Amygdala (tissue), 56 donors: Measurements from ENCODE around the gene ERAP2.

Experiments
- DNase-seq, 56 donors: peaks; one replicate each; lab custom pipeline; 2025; lab: John Stamatoyannopoulos, UW

ERAP2 gene

DNA sequence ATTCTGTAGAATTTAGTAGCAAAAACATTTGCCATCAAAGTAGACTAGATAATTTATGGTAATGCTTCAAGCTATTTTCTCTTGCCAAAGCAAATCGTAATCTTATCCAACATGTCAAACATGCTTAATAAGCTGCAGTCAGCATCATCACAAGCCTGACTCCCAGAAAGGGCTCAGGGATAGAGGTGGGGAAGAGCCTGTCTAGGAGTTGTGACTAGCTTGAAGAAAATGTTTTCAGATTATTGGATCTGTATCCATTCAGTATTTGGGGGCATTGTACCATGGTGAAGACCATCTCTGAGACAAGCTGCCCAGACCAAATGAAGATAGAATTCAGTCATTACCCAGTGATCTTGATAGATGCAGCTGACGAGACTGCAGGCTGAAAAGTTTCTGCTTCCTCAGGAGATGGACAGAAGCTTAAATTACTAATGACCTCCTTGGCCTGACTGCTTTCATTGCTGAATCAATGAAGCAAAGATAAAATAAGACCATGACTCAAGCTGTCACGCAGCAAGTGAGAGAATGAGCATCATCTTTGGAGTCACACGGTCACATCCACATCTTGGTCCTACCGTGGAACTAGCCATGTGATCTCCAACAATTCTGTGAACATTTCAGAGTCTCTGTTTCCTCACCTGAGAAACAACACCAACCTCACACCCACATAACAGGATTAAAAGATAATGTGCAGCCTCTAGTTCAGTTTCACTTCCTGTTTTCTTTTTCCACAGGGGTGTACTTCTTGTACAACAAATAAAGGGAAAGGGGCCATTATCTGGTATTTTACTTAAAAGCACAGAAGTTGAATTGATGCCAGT is 9.4 kb downstream of the ERAP2 start:
- no peak for DNase-seq

DNA sequence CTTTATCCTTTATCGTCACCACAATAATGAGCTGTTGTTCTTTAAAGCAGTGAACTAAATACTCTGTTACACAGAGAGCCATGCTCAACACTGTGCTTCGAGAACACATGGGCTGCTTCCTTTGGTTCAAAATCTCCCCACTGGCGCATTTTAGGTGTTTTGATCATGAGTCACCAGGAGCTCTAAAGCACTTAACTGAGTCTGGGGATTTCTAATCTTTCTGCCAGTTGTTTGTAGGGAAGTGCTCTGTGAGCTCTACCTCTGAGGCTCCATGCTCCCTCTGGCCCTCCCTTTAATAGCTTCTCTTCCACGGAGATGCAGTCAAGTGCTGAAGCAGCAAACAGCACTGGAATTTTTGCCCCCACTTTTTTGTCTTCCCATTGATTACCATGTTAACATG is 17.0 kb downstream of the ERAP2 start:
- no peak for DNase-seq

DNA sequence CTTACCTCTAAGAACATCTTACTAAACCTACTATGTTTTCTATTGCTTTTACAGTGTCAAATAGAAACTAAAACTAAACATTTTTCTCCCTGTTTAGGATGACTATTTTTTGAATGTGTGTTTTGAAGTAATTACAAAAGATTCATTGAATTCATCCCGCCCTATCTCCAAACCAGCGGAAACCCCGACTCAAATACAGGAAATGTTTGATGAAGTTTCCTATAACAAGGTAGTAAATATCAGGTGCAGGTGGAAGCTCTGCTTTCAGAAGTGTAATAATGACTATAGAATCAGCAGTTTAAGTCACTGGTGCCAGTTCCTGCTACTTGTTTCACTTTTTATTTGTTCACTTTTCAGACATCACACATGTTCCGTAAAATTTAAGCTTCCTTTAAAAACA is 20.0 kb downstream of the ERAP2 start:
- no peak for DNase-seq

DNA sequence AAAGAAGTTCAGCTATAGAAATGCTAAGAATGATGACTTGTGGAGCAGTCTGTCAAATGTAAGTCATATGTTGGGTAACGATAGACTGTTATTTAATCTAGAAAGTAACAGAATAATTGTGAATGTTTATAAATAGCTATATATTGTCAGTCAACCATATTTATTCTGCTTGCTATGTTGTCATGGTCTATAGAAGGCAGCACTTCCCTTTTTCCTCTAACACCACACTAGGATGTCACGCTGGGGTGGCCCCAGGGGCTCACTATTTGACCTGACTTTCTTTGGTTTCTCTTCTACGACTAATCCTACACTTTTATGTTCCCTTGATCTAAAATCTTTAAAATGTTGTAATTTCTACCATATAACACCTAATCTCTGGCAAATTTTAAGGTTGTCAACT is 20.5 kb downstream of the ERAP2 start:
- DNase-seq: no peak

DNA sequence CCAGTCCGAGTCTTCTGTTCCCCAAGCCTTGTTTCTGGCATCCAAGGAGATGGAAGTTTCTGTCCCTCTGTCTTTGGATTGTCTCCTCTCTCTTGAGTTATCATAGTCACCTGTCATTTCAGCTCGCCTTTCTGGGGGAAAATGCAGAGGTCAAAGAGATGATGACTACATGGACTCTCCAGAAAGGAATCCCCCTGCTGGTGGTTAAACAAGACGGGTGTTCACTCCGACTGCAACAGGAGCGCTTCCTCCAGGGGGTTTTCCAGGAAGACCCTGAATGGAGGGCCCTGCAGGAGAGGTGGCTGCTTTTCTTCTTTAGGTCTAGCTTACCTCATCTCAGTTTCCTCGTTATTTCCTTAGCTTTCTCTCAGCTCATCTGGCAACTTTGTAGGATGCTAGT is 25.1 kb downstream of the ERAP2 start:
- no peak for DNase-seq

DNA sequence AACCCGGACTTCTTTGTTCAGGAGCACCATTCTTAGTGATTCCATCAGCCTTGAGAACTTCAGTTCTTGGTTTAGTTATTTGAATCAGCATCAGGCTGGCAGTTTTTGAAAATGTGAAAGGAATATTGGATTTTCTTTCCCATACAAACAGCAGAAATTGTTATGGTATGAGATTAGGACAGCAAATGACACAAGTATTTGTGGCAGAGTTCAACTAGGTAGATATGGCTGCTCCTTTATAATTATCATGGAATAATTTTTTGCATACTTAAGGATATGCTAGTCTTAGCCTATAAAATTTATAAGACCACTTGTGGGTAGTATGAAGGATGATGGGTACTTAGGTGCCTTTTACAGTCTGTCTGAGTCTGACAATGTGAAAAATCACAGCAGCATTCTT is 25.5 kb downstream of the ERAP2 start:
- no peak for DNase-seq

DNA sequence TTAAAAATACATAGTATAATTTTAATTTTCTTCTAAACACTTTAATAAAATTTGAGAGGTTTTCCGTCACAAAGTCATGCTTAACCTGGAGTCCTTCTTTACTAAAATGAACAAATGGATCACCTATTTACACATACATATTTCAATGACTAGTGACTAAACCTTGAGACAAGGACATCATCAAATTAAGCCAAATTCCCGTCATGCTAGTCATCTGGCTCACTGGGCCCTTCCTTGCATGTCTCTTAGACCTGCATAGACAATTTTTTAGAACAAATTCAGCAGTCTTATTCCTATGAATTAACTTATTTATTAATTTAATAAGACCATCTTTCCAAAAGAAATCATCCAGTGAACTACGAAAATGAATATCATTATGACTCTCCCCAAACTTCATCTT is 26.6 kb downstream of the ERAP2 start:
- DNase-seq: no peak

DNA sequence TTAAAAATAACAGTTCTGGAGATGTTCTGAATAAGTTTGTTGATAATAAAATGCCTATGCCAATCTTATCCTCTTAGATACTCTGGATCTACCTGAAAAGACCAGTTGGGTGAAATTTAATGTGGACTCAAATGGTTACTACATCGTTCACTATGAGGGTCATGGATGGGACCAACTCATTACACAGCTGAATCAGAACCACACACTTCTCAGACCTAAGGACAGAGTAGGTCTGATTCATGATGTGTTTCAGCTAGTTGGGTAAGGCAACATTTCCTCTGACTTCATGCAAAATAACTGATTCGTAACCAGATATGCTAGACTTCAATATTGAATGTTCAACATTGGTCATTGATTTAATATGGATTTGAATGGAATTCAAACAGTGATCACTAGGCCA is 27.0 kb downstream of the ERAP2 start:
- DNase-seq: no peak

DNA sequence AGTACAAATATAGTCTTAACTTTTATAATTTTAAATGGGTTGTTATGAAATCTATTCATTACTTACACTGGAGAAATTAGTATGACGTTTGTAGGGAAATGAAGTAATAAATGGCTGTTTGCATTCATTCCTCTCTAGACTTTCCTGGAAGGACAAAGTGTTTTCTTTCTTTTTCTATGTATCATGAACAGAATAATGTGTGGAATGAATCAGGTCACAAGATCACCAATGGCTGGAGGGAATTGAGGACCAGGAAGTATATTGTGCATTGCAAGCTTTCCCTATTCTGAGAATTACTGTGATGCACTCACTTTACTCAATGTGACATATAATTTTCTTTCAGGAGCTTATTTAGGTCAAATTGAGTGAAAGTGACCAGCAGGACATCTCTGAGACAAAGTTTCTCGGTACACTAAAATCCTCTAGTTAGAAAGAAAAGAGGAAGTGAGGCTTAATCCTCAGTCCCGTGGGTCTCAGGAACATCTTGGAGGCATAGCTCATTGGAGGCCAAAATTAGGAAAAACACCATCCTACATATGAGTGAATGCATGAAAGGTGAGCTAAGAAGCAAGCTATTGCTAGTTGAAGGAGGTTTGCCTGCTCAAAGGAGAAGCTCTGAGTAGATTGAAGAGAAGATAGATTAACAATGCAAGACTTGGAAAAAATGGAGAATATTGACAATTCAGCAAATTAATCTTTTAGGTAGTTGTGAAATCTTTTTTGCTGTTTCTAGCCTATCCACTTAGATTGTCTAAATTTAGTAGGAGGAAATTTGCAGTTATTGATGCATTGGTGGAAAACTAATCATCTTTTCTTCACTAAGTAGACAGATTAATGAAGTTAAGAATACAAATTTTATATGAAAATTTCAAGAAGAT is 28.0 kb downstream of the ERAP2 start:
- DNase-seq: no peak

DNA sequence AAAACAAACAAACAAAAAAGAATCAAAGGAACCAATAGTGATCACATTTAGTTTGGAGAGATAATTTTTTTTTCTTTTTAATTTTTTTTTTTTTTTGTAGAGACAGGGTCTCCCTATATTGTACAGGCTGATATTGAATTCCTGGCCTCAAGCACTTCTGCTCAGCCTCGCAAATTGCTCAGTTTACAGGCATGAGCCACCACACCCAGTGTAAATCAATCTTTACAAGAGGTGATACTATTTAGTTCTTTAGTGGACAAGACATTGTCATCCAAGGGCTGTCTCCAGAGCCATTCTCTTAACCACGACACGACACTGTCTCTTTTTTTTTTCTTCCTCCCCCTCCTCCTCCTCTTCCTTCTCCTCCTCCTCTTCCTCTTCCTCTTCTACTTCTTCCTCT is 29.6 kb downstream of the ERAP2 start:
- no peak for DNase-seq

DNA sequence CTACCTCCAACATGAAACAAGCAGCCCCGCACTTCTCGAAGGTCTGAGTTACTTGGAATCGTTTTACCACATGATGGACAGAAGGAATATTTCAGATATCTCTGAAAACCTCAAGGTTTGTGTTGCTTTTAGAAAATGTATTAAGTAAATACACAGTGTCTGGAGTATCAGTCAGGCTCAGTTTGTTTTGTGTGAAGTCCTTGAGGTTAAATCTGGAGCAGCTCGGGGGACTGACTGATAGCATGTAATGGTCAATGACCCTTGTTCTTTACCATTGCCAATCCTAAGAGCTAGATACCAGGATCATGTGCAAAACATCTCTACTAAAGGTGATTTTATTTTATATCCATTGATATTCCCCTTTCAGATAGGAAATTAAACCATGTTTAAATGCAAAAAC is 32.7 kb downstream of the ERAP2 start:
- DNase-seq: no peak

DNA sequence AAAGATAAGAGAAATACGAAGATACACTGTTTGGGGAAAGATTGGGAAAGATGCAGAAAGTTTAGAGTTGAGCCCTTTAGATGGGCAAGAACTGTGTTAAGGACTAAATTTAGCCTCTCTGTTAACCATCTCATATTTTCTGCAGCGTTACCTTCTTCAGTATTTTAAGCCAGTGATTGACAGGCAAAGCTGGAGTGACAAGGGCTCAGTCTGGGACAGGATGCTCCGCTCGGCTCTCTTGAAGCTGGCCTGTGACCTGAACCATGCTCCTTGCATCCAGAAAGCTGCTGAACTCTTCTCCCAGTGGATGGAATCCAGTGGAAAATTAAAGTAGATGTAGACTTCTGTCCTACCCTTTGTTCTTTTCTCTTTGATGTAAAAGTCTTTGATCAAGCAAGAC is 33.1 kb downstream of the ERAP2 start:
- no peak for DNase-seq

DNA sequence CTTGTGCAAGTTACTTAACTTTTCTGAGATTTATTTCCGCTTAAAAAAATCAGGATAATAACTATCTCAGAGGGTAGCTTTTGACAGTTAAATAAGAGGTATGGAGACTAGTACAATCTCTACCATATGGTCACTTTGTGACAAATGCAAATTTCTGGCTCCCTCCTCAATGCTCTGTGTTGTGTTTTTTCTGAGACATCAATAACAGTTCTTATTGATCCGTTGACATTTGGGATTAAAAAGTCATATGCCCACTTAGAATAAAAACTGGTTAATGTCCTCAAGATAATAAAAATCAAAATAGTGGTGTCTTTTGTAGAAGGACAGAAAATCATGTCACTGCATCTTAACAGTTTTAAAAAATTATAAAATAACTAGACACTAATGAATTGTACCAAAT is 34.8 kb downstream of the ERAP2 start:
- no peak for DNase-seq

DNA sequence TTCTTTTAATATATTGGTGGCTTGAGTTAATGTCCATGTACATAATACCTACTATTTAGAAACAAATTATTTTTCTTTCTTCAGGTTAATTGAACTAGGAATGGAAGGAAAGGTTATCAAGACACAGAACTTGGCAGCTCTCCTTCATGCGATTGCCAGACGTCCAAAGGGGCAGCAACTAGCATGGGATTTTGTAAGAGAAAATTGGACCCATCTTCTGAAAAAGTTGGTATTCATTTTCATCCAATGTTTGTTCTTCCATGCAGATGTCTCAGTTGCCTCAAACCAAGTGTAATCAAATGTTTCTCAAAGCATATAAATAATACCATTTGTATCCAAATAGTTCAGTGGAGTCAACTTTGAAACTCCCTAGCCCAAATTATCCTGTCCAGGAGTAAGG is 36.9 kb downstream of the ERAP2 start:
- no peak for DNase-seq

DNA sequence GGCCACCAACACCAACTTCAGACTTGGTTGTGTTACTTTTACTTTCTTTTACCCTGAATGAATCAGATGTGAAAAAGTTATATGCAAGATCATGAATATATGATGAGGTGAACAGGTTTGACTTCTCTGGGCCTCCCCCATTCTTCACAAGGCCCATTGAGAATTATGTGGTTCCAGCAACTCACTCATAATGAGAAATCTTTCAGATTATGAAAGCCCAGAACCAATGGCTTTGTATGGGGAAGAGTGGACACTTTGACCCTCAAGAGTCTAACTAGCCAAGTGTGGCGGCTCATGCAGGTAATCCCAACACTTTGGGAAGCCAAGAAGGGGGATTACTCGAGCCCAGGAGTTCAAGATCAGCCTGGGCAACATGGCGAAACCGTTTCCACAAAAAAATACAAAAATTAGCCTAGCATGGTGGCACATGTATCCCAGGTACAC is 43.5 kb downstream of the ERAP2 start:
- no peak for DNase-seq

DNA sequence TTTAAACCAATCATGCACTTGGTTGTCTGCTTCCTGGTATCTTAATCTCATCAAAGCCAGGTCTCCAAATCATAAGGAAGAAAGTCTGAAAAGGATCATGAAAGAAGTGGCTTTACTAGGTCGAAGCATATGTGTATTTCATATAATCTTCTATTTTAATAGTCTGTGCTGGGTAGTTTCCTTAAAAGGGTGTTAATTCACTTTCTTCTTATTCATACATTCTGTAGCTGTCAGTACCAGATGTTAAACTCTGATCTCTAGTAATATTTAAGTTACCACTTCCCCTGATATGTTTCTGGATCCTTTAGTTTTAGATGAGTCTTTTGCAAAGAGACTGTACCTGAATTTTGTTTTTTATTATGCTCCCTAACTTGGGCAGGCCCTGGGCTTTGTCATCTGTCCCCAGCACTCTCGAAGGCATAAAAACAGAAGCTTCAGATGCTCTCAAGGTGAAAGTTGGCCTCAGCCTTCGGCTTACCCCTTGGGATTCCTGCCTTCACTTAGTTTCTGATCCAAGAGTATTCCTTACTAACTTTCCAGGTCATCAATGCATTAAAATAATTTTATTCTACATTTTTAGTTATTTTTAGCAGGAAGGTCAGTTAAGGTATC is 44.5 kb downstream of the ERAP2 start:
- DNase-seq: no peak

DNA sequence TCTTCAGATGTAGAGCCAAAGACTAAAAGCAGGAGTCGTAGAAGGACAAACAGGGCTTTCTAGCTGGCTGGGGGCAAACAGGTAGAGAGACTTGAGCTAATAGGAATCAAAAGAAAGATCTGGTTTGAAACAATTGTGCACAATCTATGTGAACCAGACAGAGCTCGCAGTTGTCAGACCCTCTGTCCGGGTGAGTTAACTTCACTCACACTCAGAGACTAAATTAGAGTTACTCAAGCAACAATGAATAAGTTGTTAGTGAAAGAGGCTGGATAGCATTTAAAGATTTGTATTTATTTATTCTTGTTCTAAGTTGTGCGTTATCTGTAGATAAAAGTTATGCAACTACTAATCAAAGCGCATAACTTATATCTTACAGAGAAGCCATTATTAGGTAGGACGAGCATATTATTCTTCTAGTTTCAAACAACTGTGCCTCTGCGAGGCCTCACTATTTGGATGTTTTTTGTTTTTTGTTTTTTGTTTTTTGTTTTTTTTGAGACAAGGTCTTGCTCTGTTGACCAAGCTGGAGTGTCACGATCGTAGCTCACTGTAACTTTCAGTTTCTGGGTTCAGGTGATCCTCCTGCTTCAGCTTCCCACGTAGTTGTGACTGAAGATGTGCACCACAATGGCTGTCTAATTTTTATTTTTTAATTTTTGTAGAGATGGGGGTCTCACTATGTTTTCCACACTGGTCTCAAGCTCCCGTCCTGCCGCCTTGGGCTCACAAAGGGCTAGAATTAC is 46.4 kb downstream of the ERAP2 start:
- no peak for DNase-seq

DNA sequence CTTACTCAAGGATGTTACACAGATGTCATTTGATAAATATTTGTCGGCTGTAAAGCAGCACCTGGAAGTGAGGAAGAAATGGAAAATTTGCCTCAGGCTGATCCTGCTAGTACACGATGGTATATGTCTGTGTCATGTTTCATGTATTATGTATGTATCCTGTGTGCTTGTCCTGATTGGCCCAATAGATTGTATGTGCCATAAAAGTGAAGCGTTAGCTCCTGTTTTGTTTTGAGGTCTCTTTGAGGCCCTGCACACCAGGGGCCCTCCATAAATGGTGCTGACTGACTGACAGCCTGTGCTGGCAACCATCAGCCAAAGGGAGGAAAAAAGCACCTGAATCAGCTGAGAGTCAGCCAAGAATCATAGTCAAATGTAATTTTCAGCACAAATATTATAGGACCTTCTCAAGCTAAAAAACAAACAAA is 47.7 kb downstream of the ERAP2 start:
- DNase-seq: no peak

DNA sequence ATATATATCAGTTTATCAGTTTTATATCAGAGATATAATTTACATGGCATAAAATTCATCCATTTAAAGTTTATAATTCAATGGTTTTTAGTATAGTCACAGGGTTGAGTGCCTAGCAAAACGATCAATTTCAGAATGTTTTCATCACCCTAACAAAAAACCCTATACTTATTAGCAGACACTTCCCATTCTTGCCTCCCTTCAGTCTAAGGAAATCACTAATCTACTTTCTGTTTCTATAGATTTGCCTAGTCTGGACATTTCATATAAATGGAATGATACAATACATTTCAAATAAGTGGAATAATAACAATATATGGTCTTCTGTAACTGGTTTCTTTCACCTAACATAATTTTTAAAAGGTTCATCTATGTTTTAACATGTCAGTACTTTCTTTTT is 50.0 kb downstream of the ERAP2 start:
- no peak for DNase-seq

DNA sequence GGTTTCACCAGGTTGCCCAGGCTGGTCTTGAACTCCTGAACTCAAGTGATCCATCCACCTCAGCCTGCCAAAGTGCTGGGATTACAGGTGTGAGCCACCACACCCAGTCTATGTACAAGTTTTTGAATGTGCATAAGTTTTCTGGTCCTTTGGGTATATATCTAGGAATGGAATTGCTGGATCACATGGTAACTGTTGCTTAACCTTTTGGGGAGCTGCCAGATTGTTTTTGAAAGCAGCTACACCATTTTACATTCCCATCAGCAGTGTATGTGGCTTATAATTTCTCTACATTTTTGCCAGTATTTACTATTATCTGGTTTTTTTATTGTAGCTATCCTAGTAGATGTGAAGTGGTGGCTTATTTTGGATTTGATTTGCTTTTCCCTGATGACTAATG is 50.7 kb downstream of the ERAP2 start:
- no peak for DNase-seq
